HG03103 (cell line): ENCODE results near the gene CNTN5.

Experiments
- ATAC-seq: cut with Tn5 transposase; IDR thresholded peaks from one replicate; pipeline ENCODE4 v1.9.1; 2021; ENCODE audit warnings: low read depth; ENCODE audit not compliant: unreplicated experiment

CNTN5 gene

DNA sequence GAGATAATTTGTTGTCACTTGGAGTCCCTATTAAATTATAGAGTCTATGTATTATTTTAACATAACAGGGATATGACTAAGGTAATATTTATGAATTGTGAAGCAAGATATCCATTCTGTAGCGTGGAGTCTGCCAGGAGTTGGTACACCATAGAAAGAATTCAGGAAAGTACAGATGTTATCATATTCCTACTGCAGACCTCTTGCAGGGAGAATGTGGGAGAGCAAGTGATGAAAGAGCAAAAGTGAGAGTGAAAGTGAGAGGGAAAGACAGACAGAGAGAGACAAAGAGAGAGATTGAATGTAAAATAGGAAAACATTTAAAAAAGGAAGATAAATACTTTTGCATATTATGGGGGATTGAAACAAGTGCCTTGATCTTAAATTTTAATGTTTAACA, 468.8 kb downstream of the CNTN5 start:
- ATAC-seq, result no peak

DNA sequence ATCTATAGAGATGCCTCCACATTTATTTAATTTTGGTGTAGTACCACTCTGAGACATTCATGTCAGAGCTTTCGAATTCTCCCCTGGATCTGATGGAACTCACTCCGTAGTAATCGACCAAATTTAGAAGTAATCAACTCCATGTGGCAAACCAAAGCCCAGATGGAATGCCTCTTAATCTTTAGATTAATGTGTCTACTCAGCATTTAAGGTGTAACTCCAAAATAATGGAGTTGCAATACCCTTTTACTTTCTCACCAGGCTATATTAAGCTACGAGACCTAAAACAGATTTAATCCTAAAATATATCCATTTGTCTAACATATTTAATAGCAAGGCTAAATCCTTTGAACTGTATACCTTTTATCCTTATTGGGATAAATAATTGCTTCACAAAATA, 473.3 kb downstream of the CNTN5 start:
- no peak for ATAC-seq

GRCh38 chr11:99501655-99502054, 480.9 kb downstream of the CNTN5 start:
- no peak for ATAC-seq

GRCh38 chr11:99505316-99505715, 484.6 kb downstream of the CNTN5 start:
- no peak for ATAC-seq

- ATAC-seq, result no peak
Observed at GRCh38 chr11:99505831-99506230, 485.1 kb downstream of the CNTN5 start.

DNA sequence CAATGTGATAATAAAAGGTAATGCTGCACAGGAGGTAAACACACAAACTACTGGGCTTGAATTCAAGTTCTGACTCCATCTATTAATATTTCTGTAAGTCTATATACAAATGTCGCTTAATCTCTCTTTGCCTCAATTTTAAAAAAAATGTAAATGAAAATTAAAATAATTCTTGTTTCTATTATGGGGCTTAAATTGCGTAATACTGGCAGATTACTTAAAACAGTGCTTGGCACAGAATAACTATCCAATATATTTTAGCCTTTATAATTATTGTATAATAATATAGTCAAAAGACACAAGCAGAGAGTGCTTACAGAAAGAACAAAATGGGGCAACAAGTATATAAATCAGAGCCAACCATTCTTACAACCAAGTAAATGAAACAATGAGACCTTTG, 489.1 kb downstream of the CNTN5 start:
- no peak for ATAC-seq

GRCh38 chr11:99513368-99513767, 492.6 kb downstream of the CNTN5 start:
- no peak for ATAC-seq

DNA sequence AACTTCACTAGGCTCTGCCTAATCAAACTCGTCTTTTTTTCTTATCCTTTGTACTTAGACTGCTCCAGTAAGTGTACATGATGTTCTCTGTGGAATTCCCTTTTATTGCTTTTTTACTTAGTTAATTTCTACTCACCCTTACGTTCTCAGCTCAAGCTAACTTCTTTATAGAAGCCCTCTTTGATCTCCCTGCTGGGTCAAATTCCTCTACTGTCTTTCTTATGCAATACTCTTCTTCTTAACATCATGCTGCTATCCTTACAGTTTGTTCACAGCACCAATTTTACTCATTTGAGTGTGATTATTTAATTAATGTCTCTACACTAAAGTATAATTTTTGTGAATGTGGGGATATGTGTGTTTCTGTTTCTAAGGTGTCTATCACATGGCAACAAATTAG, 498.3 kb downstream of the CNTN5 start:
- ATAC-seq, result no peak

DNA sequence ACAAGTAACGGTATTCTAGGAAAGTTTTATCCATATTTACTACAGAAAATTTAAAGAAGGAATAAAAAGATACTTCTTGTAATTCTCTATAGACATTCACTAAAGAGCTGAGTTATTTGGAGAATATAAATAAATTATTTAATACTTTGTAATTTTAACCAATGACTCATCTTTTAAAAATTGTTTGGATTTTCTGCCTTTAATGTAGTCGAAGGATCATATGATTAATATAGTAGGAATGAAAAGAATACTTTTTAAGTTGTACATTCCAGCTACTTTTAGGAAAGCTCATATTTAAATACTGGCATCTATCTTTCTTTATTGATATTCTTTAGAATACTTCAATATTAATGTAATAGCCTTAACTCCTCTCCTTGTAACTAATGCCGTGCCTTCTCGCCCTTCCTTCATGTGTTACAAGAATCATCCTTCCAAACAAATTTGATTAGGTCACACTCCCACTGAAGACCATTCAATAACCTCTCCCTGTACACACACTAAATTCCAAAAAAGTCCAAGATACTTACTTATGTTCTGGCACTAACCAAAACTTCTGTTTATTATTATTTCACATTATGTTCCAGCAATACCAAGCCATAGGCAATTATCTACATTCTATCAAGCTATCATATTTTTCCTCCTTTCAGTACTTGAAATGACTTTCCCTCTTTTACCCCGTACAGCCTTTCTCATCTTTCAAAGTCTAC, 501.9 kb downstream of the CNTN5 start:
- ATAC-seq, result no peak

GRCh38 chr11:99531468-99531867, 510.7 kb downstream of the CNTN5 start:
- no peak for ATAC-seq

GRCh38 chr11:99534812-99535211, 514.1 kb downstream of the CNTN5 start:
- no peak for ATAC-seq

- no peak for ATAC-seq
Observed at GRCh38 chr11:99535406-99535805, 514.7 kb downstream of the CNTN5 start.

DNA sequence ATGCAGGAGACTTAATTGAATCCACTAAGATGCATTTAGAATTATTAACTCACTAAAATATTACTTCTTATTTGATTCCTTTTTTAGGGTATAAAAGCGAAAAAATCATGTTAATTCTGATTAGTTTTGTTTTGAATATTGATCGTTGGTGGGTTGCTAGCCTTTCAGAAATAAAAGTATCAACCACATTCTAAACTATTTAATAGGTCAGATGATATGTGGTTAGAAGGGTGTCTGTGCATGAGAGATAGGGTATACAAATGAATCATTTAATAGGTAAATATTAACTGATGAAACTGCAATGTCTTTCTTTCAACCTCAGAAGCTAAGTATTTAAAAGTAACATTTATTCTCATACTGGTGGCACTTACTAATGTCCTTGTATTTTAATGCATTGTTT, 515.1 kb downstream of the CNTN5 start:
- ATAC-seq, result no peak

DNA sequence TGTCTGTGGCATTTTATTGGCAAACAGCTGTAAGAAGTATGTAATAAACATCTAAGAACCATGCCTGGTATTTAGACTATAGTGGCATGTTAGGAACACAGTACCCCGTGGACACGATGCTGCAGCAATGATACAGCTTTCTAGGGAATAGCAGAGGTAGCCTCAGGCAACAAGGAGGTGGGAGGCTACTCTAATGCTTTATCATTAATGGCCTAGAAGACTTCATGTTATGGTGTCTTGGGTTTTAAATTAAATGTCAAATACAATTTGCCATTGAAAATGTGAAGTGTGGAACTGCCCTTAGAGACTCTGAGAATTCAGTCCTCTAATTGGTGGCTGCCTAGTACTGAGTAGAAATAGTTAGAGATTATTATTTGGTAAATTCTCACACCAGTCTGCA, 516.9 kb downstream of the CNTN5 start:
- no peak for ATAC-seq

- ATAC-seq, result no peak
Observed at GRCh38 chr11:99545616-99546015, 524.9 kb downstream of the CNTN5 start.

- no peak for ATAC-seq
Observed at GRCh38 chr11:99548264-99548663, 527.5 kb downstream of the CNTN5 start.

DNA sequence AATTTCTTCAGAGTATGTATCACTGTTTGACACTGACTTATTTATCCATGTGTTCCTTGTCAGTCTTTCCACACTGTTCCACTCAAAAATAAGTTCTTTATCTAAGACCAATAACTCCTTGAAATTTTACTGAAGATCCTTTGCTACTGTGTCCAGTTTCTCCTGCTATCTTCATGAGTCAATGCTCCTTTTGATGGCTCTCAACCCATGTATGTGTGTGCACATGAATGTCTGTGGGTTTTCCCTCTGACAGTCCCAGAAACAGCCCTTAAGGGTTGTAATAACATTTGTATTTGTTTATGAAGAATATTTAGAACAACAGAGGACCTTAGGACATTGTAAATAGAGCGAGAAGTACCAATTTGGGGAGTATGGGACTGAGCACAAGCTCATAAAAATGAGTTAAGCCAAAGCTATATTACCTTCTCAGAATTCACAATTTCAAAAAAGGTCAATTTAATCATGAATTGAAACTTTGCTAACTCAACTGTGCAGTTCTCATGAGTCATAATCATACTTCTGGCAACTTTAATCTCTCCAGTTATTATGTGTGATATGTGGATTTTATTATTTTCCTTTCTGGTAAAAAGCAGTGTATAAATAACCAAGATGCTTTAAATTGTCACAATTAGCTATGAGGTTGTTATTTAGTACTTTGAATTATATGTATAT, 533.6 kb downstream of the CNTN5 start:
- ATAC-seq, result no peak

DNA sequence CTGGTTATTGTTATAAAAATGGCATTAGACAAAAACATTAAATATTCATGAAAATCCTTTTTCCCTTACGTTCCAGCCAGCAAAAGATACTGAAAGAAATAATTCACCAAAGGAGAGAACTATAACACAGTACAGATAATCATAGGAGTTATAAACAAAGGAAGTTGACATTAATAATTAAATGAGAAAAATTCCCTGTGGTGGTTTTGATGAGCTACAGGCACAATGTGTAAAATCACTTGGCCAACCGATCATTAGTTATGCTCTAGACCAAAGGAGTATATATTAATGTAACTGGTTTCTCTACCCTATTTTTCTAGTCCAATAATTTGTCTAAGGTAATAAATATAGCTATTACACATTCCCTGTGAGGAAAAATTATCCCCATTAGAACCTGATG, 534.7 kb downstream of the CNTN5 start:
- ATAC-seq, result no peak

GRCh38 chr11:99565333-99565732, 544.6 kb downstream of the CNTN5 start:
- ATAC-seq, result no peak

DNA sequence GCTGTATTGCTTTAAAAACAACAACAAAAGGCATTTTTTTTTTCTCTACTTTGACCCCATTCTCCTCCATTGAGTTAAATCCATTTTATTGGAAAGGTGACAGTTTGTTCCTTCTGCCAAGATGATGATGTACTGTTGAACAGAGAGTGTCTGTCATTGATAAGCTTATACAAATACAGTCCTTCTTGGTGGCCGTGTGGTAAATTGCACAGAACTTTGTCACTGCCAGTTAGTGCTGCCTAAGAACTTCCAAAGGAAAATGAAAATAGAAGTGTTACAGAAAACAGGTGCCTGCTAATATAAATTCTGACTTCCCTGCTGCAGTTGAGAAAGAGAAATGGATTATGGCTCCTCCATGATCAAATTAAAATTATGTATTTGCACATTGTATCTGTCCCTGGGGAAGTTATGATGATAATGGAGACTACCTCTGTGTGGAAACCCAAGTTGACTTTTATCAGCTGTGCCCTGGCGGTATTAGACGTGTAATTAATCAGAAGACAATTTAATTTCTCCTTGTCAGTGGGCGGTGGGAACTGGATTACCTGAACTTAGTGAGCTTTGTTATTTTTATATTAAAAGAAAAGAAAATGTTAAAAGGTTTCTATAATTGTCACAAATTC, 546.7 kb downstream of the CNTN5 start:
- ATAC-seq, result no peak

- no peak for ATAC-seq
Observed at GRCh38 chr11:99568808-99569207, 548.1 kb downstream of the CNTN5 start.

- ATAC-seq, result no peak
Observed at GRCh38 chr11:99571094-99571493, 550.3 kb downstream of the CNTN5 start.
